T-helper 17 cell (primary cell): ENCODE measurements around the gene TMEM40. TPM values are rescaled to one million over a fixed set of nuclear protein-coding genes. Genes with fewer than 3 reads are reported as not detected.
"Not testable (repeated sequence)": the region's sequence is repeated elsewhere in the genome, so short reads cannot be mapped to it uniquely, and the experiment has no call there.

Source experiments
- ATAC-seq: fragments of 150-1000 bp; cut with Tn5 transposase; 2 replicates; pipeline ENCODE4 v1.10.0; 2021; ENCODE audit warnings: mild to moderate bottlenecking, moderate library complexity
- DNase-seq, 3 donors: peaks; one replicate each; pipeline versions ENCODE4 v3.0.0 to v3.0.0-alpha.2; 2020 to 2021
- H3K9me3 ChIP-seq: one replicate; pipeline ENCODE4 v1.7.0; 2013; ENCODE audit warnings: low read length, mild to moderate bottlenecking; ENCODE audit not compliant: control insufficient read depth, poor library complexity, severe bottlenecking
- H3K27ac Mint-ChIP-seq: one replicate; pipeline ENCODE4 v1.8.0; 2022; ENCODE audit warnings: mild to moderate bottlenecking, moderate library complexity, mixed read lengths
- H3K27me3 Mint-ChIP-seq: one replicate; pipeline ENCODE4 v1.8.0; 2022; ENCODE audit warnings: mixed read lengths
- H3K36me3 Mint-ChIP-seq: one replicate; pipeline ENCODE4 v1.8.0; 2022; ENCODE audit warnings: low read depth, mixed read lengths
- H3K4me1 Mint-ChIP-seq: one replicate; pipeline ENCODE4 v1.8.0; 2022; ENCODE audit warnings: mild to moderate bottlenecking, mixed read lengths
- H3K4me3 Mint-ChIP-seq: one replicate; pipeline ENCODE4 v1.8.0; 2022; ENCODE audit warnings: mild to moderate bottlenecking, moderate library complexity, mixed read lengths
- total RNA-seq, 4 donors: library from RNA in 2 of 4; stranded (reverse) in 2 of 4; gene quantifications; one replicate each; pipeline ENCODE4 v1.2.3 and lab custom pipeline; 2022 to 2026

The TMEM40 gene
- total RNA-seq, 2 donors from 2014 or later, result 2.8 to 54.0 TPM

DNA sequence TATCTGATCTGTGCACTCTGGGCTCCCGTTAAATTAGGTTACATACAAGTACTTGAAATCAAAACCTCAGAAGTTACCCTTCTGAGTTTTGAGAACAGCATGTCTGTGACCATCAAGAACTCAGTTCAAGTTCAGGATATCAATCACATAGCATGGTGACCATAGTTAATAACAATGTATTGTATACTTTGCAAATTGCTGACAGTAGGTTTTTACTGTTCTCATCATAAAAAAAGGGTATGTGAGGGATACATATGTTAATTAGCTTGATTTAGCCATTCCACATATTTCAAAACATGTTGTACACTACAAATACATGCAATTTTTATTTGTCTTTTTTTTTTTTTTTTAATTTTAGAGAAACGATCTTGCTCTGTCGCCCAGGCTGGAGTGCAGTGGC, 25.5 kb downstream of the TMEM40 start:
- no peak for ATAC-seq
- H3K4me1 Mint-ChIP-seq, result peaks cover 7% of the 10 kb centered on the region

DNA sequence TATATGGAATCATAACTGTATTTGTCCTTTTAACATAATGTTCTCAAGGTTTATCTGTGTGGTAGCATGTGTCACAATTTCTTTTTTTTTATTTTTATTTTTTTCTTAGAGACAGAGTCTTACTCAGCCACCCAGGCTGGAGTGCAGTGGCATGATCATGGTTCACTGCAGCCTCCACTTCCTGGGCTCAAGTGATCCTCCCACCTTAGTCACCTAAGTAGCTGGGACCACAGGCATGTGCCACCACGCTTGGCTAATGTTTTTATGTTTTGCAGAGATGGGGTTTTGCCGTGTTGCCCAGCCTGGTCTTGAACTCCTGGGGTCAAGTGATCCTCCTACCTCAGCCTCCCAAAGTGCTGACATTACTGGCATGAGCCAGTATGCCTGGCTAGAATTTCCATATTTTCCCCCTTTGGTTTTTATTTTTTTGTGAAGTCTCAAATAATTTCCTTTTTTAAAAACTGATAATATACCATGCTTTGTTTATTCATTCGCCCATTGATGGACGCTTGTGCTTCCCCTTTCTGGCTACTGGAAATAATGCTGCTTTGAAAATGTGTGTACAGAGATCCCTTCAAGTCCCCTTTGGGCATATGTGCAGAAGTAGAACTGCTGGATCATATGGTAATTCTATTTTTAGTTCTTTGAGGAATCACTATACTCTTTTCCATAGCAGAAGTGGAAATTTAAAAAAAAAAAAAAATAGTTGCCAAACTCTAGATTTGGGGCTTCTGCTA, 28.4 kb downstream of the TMEM40 start:
- no peak for DNase-seq
- peaks cover 4% of the 10 kb centered on the region for H3K4me1 Mint-ChIP-seq
- H3K9me3 ChIP-seq, result no peaks in the 10 kb centered on the region
- H3K4me3 Mint-ChIP-seq, result no peak overlapping the region
- peaks cover 2% of the 10 kb centered on the region for H3K36me3 Mint-ChIP-seq
- no peak overlapping the region for H3K27ac Mint-ChIP-seq
- no peak for ATAC-seq
- peaks cover 14% of the 10 kb centered on the region for H3K27me3 Mint-ChIP-seq

More for the DNA sequence above, 25.5 kb downstream of the TMEM40 start:
- no peaks in the 10 kb centered on the region for H3K9me3 ChIP-seq
- Mint-ChIP-seq H3K36me3 (peaks cover 2% of the 10 kb centered on the region), H3K27me3 (peaks cover 18% of the 10 kb centered on the region), H3K4me3 (no peak overlapping the region), H3K27ac (no peak overlapping the region)
- DNase-seq, result no peak

DNA sequence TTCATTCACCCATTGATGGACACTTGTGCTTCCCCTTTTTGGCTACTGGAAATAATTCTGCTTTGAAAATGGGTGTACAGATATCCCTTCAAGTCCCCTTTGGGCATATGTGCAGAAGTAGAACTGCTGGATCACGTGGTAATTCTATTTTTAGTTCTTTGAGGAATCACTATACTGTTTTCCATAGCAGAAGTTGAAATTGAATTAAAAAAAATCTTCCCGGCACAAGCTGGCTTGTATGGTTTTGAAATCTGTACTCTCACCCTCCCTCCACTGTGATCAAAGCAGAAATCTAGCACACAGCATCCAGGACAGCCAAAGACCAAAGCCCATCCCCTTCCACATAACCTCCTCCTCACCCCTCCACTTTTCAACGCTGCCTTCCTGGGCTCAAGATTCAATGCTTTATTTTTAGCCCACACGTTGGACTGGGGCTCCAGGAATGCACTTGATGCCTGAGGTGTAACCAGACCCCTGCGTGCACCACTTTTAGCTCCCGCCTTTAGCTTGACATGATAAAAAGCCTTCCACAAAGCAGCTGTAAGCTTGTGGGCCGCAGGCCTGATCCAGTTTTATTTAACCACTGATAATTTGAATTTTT, 29.9 kb downstream of the TMEM40 start:
- Mint-ChIP-seq H3K27ac (no peak overlapping the region), H3K4me3 (no peak overlapping the region), H3K36me3 (peaks cover 2% of the 10 kb centered on the region), H3K4me1 (peaks cover 4% of the 10 kb centered on the region), H3K27me3 (peaks cover 7% of the 10 kb centered on the region)
- ATAC-seq (no peak), DNase-seq (no peak)
- H3K9me3 ChIP-seq, result no peaks in the 10 kb centered on the region

DNA sequence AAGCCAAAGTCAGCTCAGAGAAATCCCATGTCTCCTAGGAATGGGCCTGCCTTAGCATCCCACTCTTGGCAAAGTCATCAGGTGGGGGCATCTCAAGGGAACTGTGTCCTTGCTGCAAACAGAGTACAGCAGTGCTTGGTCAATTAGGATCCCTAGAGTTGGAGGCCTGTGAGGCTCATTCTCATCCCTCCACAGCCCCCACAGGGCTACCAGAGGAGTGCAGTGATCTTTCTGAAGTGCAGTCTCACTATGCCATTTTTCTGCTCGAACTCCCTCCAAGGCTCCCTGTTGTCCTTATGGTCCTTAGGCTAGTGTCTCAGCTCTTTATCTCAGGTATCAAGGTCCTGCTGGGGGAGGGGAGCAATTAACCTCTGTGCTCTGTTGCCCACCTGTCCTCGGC, 31.1 kb downstream of the TMEM40 start:
- H3K27ac Mint-ChIP-seq, result no peak overlapping the region
- DNase-seq (no peak), ATAC-seq (no peak)
- no peak overlapping the region for H3K4me3 Mint-ChIP-seq
- H3K27me3 Mint-ChIP-seq, result peaks cover 7% of the 10 kb centered on the region
- no peaks in the 10 kb centered on the region for H3K9me3 ChIP-seq
- peaks cover 4% of the 10 kb centered on the region for H3K4me1 Mint-ChIP-seq
- H3K36me3 Mint-ChIP-seq, result peaks cover 2% of the 10 kb centered on the region

DNA sequence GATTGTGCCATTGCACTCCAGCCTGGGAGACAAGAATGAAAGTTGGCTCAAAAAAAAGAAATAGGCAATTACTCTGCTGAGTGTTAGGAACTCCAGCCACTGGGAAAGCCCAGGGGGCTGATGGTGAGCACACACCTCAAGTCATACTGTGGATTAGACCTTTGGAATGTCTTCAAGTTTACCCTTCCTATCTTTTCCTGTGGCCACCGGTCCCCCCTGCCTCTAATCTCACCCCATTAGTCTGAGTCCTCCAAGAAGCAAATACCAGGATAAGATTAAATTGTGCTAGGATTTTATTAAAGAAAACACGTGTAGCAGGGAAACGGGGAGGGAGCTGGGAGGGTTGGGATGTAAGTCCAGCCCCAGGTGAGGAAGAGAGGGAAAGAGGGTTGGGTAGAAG, 31.6 kb downstream of the TMEM40 start:
- peaks cover 4% of the 10 kb centered on the region for H3K4me1 Mint-ChIP-seq
- H3K9me3 ChIP-seq, result no peaks in the 10 kb centered on the region
- peaks cover 6% of the 10 kb centered on the region for H3K27me3 Mint-ChIP-seq
- H3K4me3 Mint-ChIP-seq, result no peak overlapping the region
- H3K36me3 Mint-ChIP-seq, result peaks cover 2% of the 10 kb centered on the region
- no peak overlapping the region for H3K27ac Mint-ChIP-seq
- ATAC-seq (no peak), DNase-seq (no peak)

DNA sequence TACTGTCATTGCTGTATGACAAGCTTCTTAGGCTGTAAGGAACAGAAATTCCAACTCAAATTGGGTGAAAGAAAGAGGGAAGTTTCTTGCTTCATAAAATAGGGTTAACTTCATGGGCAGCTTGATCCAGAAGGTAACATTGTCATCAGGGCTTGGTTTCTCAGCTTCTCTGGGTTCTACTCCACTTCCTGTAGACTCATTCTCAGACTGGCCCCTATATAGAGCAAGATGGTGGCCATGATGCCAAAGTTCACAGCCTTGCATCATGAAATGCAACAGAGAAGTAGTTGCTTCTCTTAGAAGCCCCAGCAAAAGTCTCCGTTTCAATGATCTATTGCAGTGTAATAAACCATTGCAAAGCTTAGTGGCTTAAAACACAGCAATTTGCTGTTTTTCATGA, 33.6 kb downstream of the TMEM40 start:
- DNase-seq (no peak), ATAC-seq (no peak)
- Mint-ChIP-seq H3K27ac (no peak overlapping the region), H3K36me3 (peaks cover 2% of the 10 kb centered on the region), H3K4me1 (peaks cover 4% of the 10 kb centered on the region), H3K27me3 (no peaks in the 10 kb centered on the region), H3K4me3 (no peak overlapping the region)
- no peaks in the 10 kb centered on the region for H3K9me3 ChIP-seq

DNA sequence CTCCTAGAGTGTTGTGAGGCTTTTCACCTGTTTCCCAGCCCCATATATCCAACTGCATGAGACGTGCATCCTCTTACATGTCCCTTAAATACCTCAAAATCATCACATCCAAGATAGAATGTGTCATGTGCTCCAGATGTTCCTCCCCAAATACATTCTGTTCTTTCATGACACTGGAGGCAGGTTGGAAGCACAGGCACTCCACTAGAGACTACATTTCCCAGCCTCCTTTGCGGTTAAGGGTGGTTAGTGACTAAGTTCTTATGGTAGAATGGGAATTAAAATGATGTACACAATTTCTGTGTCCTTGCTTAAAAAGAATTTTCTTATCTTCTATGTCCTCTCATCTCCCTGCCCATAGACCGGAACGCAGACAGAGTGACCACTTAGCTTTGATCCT, 34.3 kb downstream of the TMEM40 start:
- no peaks in the 10 kb centered on the region for H3K36me3 Mint-ChIP-seq
- no peaks in the 10 kb centered on the region for H3K27me3 Mint-ChIP-seq
- H3K4me1 Mint-ChIP-seq, result peaks cover 7% of the 10 kb centered on the region
- H3K27ac Mint-ChIP-seq, result no peak overlapping the region
- DNase-seq, result no peak
- no peak overlapping the region for H3K4me3 Mint-ChIP-seq
- ATAC-seq, result no peak
- H3K9me3 ChIP-seq, result no peaks in the 10 kb centered on the region

DNA sequence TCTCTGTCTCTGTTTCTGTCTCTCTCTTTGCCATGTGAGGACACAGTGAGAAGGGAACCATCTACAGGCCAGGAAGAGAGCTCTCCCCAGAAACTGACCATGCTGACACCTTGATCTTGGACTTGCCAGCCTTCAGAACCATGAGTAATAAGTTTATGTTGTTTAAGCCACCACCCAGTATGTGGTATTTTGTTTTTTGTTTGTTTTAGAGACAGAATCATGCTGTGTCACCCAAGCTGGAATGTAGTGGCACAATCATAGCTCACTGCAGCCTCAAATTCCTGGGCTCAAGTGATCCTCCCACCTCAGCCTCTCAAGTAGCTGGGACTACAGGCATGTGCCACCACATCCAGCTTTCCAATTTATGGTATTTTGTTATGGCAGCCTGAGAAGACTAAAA, 35.7 kb downstream of the TMEM40 start:
- not testable (repeated sequence) for H3K36me3 Mint-ChIP-seq, ATAC-seq, H3K27ac Mint-ChIP-seq, H3K4me1 Mint-ChIP-seq, H3K27me3 Mint-ChIP-seq, DNase-seq, H3K9me3 ChIP-seq, H3K4me3 Mint-ChIP-seq

DNA sequence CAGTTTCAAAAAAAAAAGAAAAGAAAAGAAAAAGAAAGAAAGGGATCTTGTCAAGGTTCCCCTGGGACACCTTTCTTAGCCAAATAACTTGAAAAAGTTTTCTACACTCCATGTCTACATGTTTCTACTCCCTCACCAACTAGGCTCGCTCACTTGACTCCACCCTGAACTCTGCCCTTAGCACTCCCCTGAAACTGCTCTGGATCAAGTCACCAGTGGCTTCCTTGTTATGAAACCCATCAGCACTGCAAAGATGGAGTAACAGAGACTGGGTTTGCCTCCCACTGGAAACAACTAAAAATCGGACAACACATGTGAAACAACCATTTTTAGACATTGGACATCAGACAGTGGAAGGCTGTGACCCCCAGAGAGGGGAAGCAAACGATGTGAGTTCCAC, 36.8 kb downstream of the TMEM40 start:
- DNase-seq (no peak), ATAC-seq (no peak)
- H3K27me3 Mint-ChIP-seq, result no peaks in the 10 kb centered on the region
- no peak overlapping the region for H3K27ac Mint-ChIP-seq
- H3K9me3 ChIP-seq, result no peaks in the 10 kb centered on the region
- H3K4me3 Mint-ChIP-seq, result no peak overlapping the region
- H3K4me1 Mint-ChIP-seq, result peaks cover 9% of the 10 kb centered on the region
- H3K36me3 Mint-ChIP-seq, result no peaks in the 10 kb centered on the region

DNA sequence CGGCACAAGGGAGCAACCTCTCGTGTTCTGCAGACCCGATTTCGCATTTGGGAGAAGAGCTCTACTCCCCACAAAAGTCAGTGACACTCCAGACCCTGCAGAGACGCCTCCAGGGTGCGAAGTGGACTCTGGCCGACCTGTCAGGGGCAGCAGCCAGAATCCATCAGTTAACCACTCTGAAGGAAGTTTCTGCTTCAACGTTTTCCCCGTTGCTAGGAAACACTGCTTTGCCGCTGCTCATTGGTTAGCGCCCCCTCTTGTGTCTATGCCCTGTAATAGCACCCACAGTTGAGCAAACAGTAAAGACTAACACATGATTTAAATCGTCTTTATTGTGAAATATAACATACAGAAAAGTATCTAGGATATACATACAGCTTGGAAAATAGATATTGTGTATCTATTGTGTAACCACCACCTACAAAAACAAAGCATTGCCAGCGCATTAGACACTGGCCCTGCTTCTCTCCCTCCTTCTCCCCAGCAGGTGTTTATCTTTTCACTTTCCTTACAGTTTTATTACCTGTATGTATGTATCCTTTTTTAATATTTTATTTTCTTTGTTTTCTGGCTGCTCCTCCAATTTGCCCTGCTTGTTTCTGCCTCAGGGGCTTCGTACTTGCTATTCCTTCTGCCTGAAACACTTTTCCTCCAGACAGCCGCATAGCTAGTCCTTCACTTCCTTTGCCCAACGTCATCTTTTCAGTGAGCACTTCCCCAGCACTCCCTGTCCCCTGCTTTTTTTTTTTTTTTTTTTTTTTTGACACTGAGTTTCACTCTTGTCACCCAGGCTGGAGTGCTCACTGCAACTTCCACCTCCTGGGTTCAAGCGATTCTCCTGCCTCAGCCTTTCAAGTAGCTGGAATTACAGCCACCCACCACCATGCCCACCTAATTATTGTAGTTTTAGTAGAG, 38.8 kb downstream of the TMEM40 start:
- no peaks in the 10 kb centered on the region for H3K36me3 Mint-ChIP-seq

DNA sequence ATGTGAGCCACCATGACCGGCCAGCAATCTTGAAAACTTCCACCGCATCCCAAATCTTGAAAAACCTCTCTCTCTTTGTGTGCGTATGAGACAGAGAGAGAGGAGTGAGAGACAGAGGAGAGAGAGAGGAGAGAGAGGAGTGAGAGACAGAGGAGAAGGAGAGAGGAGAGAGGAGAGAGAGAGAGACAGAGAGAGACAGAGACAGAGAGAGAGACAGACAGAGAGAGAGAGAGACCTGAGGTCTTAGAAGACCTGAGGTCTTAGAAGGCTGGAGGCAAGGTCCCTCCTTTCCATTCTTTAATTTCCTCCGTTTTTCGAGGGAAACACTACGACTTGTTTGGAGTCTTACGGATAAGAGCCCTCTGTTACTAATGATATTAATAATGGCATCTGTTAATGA, 39.5 kb downstream of the TMEM40 start:
- H3K36me3 Mint-ChIP-seq, result no peaks in the 10 kb centered on the region
- DNase-seq (no peak), ATAC-seq (peak; percentile 6)
- H3K27me3 Mint-ChIP-seq, result no peaks in the 10 kb centered on the region
- no peaks in the 10 kb centered on the region for H3K9me3 ChIP-seq
- H3K4me1 Mint-ChIP-seq, result peaks cover 11% of the 10 kb centered on the region
- peak overlapping the region; percentile 86 for H3K27ac Mint-ChIP-seq
- H3K4me3 Mint-ChIP-seq, result peak overlapping the region; percentile 45

More for the DNA sequence above, 38.8 kb downstream of the TMEM40 start:
- no peaks in the 10 kb centered on the region for H3K27me3 Mint-ChIP-seq
- H3K4me3 Mint-ChIP-seq, result peak overlapping the region; percentile 45
- H3K4me1 Mint-ChIP-seq, result peaks cover 11% of the 10 kb centered on the region
- peak; percentile 34 to 51 (median 49) for DNase-seq
- no peaks in the 10 kb centered on the region for H3K9me3 ChIP-seq
- ATAC-seq, result peak; percentile 99
- H3K27ac Mint-ChIP-seq, result peak overlapping the region; percentile 86

DNA sequence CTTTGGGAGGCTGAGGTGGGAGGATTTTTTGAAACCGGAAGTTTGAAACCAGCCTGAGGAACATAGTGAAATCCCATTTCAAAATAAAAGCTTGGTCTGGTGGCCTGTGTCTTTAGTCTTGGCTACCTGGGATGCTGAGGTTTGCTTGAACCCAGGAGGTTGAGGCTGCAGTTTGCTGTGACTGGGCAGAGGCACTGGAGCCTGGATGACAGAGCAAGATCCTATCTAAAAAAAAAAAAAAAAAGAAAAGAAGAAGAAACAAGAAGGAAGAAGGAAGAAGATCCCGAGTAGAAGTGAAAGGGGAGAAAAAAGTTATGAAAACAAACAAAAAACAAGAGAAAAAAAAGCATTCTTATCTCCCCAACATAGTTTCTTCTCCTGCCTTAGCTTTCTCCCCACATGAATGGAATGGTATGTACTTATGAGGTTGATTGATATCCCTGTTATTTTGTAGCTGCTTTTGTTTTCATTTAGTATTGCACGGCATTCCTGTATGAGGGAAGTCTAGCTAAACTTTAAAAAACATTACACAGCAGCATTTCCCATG, 42.4 kb downstream of the TMEM40 start:
- H3K4me1 Mint-ChIP-seq, result peaks cover 11% of the 10 kb centered on the region
- peaks cover 5% of the 10 kb centered on the region for H3K27me3 Mint-ChIP-seq
- ATAC-seq (no peak), DNase-seq (no peak)
- peak overlapping the region; percentile 80 for H3K27ac Mint-ChIP-seq
- H3K36me3 Mint-ChIP-seq, result no peaks in the 10 kb centered on the region
- no peak overlapping the region for H3K4me3 Mint-ChIP-seq
- H3K9me3 ChIP-seq, result no peaks in the 10 kb centered on the region

DNA sequence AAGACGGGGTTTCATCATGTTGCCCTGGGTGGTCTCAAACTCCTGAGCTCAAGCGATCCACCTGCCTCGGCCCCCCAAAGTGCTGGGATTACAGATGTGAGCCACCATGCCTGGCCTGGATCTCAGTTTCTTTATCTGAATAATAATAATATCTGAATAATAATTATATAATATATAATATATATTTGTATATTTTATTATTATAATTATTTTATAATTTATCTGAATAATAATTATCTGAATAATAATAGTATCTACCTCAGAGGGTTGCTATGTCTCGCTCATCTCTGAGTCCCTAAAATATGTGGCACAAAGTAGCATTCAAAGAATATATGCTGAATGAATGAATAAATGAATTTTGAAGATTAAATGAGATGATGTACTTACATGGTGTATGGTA, 44.8 kb downstream of the TMEM40 start:
- no peak for ATAC-seq
- Mint-ChIP-seq H3K4me1 (peaks cover 2% of the 10 kb centered on the region), H3K27ac (no peak overlapping the region), H3K27me3 (peaks cover 12% of the 10 kb centered on the region), H3K4me3 (no peak overlapping the region), H3K36me3 (no peaks in the 10 kb centered on the region)
- no peaks in the 10 kb centered on the region for H3K9me3 ChIP-seq
- no peak for DNase-seq
